Posterior vena cava (tissue), 2 donors: Measurements from ENCODE around the gene CHD1L. TPM values are rescaled to one million over a fixed set of nuclear protein-coding genes. Genes with fewer than 3 reads are reported as not detected.
"Not testable (repeated sequence)": the region's sequence is repeated elsewhere in the genome, so short reads cannot be mapped to it uniquely, and the experiment has no call there.

Experiments used
- DNase-seq: peaks from one replicate; pipeline ENCODE4 v3.0.0-alpha.2; 2020; ENCODE audit warnings: low spot score
- intact Hi-C, 2 donors: fragments of 100-400 bp; cut with DNase I; formaldehyde crosslinking; loops; one replicate each; pipeline versions ENCODE4 v1.14.1 to v1.14.2; 2022 to 2023
- total RNA-seq, 2 donors: library from RNA; stranded (reverse); fragmentation: NEBNext Ultra II Directional; extraction: Animal tissue kit (Norgen Biotek cat#: 25700); gene quantifications; one replicate each; pipeline ENCODE4 v1.2.1, GENCODE V29; 2021
- donor health status: DM: yes; HTN: yes; CAD: no.
- donor health status: DM: yes; HTN: yes; CAD: no.

Gene CHD1L
- total RNA-seq, 2 donors from 2014 or later = 36.4 to 38.9 TPM

DNA sequence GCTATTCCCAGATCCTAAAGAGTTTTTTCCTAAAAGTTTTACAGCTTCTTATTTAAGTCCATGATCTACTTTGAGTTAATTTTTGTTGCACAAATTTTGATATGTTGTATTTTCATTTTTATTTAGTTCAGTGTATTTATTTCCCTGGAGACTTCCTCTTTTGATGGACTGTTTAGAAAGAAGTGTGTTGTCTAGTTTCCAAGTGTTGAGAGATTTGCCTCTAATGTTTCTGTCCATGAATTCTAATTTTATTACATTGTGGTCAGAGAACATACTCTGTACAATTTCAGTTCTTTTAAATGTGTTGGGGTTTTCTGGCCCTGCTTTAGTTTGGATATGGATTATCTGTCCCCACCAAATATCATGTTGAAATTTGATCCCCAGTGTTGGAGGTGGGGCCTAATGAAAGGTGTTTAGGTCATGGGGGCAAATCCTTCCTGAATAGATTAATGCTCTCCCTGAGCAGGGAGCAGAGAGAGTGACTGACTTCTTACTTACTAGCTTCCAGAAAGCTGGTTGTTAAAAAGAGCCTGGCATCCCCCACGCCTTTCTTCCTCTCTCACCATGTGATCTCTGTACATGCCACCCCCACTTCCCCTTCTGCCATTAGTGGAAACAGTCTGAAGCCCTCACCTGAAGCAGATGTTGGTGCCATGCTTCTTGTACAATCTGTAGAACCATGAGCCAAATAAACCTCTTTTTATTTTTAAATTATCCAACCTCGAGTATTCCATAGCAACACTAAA lies 4.6 kb downstream of the CHD1L start:
- DNase-seq = no peak
- intact Hi-C loops = no loop called here

DNA sequence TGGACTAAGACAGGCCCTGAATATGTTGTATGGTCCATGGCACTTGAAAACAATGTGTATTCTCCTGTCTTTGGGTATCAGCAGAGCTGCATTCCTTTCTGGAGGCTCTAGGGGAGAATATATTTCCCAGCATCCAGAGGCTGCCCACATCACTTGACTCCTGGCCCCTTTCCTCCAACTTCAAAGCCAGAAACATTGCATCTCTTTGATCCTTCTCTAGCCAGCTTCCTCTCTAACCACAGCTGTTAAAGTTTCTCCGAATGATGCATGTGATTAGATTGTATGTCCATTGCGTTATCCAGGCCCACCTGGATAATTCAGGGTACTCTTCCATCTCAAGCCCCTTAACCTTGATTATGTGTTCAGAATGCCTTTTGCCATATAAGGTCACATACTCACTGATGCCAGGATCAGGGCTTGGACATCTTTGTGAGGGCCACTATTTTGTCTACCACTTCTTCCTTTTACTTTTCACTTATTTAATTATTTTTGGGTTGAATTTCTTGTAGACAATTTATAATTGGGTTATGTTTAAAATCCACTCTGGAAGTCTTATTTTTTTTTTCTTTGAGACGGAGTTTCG lies 5.3 kb downstream of the CHD1L start:
- DNase-seq = no peak
- intact Hi-C loops = no loop called here

GRCh38 chr1:147252540-147252939 lies 10.1 kb downstream of the CHD1L start:
- intact Hi-C loops = no loop called here

DNA sequence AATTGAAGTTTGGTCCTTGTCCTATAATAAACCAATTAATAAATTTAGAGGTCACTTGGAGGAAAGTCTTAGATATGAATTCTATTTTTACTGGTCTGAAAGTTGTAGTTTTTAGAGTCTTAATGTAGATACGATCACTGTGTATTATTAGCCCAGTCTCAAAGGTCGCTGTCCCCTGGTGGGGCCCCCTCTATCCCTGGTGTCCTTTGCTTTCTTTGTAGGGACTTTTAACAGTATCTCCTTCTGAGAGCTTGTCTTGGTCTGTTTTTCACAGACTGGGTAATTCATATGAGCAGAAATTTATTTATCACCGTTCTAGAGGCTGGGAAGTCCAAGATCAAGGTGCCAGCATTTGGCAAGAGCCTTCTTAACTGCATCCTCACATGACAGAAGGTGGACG lies 18.5 kb downstream of the CHD1L start:
- intact Hi-C loops = no loop called here
- no peak for DNase-seq

More at GRCh38 chr1:147252540-147252939, 10.1 kb downstream of the CHD1L start:
- DNase-seq = no peak

DNA sequence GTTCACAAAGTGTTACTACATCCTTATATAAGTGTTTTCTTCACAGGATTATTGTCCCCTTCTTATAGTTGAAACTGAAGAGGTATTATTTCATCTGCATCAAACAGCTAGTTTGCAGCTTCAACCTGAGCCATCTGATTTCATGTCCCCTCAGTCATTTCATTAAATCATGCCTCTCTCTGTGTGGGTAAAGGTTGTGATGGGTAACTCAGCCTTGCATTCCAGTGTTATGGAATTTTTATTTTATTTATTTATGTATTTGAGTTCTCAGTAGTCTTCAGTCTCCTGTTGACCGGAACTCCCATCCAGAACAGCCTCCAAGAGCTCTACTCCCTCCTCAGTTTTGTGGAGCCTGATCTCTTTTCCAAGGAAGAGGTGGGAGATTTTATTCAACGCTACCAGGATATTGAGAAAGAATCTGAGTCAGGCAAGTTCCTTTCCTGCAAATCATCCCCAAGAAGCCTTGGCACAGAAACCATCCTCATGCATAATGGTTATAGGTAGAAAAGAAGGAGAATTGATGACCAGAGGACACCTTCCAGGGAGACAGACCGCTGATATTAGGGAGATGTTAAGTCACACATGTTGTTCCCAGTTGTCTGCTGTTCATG lies 21.8 kb downstream of the CHD1L start:
- intact Hi-C loops = no loop called here
- DNase-seq = no peak

DNA sequence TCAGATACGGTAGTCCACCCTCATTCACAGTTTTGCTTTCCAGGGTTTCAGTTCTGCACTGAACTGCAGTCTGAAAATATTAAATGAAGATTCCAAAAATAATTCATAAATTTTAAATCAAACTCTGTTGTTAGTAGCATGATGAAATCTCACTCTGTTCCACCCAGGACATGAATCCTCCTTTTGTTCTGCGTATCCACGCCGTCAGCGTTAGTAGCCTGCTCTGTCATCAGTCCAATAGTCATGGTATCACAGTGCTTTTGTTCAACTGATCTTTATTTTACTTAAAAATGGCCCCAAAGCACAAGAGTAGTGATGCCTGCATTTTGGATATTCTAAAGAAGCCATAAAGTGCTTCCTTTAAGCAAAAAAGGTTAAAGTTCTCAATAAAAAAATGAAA lies 23.9 kb downstream of the CHD1L start:
- intact Hi-C loops = no loop called here

GRCh38 chr1:147267711-147268110 lies 25.2 kb downstream of the CHD1L start:
- DNase-seq = no peak
- intact Hi-C loops = no loop called here

More for the DNA sequence above, 23.9 kb downstream of the CHD1L start:
- no peak for DNase-seq

GRCh38 chr1:147270721-147271120 lies 28.2 kb downstream of the CHD1L start:
- no peak for DNase-seq
- intact Hi-C loops = no loop called here

GRCh38 chr1:147272042-147272441 lies 29.6 kb downstream of the CHD1L start:
- intact Hi-C loops = no loop called here
- DNase-seq = no peak

GRCh38 chr1:147273409-147274336 lies 31.2 kb downstream of the CHD1L start:
- intact Hi-C loops = no loop called here
- no peak for DNase-seq

GRCh38 chr1:147281950-147282349 lies 39.5 kb downstream of the CHD1L start:
- no peak for DNase-seq
- intact Hi-C loops = no loop called here

GRCh38 chr1:147283011-147283410 lies 40.5 kb downstream of the CHD1L start:
- intact Hi-C loops = no loop called here
- no peak for DNase-seq

DNA sequence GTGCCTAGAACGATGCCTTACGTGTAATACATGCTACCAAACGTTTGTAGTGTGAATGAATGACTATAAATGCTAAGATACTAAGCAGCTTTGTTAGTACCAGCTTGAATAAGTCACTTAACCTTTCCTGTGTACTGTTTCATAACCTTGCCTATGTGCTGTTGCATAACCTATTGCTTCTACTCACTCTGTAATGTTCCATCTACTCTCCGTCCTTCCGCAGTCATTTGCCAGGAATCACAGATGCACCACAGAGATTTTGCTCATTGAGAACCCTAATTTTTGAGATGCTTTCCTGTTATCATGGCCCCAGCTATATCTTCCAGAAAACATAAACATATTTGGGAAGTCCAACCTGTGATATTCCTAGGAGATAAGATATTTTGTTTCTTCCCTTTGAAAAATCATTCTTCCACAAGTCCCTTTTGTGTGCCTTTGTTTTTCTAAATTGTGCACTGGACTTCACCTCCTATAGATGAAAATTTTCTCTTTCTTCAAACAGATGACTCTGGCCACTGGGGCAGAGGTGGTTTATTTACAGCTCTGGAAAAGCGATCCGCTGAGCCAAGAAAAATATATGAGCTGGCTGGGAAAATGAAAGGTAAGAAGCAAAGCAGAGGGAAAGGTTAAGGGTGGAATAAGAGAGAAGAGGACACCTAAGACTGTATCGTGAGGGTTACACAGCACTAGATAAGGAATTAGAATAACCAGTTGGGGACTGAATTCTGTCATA lies 44.8 kb downstream of the CHD1L start:
- no peak for DNase-seq
- intact Hi-C loops = no loop called here

GRCh38 chr1:147292012-147292411 lies 49.5 kb downstream of the CHD1L start:
- intact Hi-C loops = no loop called here

DNA sequence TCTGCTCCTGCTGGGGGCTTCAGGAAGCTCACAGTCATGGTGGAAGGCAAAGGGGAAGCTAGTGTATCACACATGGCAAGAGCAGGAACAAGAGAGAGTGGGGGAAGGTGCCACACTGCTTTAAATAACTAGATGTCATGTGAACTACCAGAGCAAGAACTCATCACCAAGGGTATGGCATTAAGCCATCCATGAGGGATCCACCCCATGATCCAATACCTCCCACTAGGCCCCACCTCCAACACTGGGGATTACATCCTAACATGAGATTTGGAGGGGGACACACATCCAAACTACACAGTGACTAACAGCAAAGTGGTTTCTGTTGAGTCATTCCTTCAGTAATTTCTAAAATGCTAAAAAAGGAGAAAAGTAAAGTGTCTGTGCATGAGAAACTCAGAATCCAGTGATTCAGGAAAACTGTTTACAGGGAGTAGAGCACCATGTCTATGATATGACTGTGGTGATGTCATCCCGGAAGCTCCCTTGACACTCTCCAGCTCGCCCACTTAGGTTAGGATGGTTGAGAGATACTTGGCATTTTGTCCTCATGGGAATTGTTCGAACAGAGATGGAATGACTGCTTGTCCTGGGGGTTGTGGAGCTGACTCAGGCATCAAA lies 50.3 kb downstream of the CHD1L start:
- DNase-seq = no peak
- intact Hi-C loops = no loop called here

More at GRCh38 chr1:147292012-147292411, 49.5 kb downstream of the CHD1L start:
- DNase-seq = no peak

- intact Hi-C loops = no loop called here
- DNase-seq = no peak
Observed at GRCh38 chr1:147297438-147297837, 55.0 kb downstream of the CHD1L start.

DNA sequence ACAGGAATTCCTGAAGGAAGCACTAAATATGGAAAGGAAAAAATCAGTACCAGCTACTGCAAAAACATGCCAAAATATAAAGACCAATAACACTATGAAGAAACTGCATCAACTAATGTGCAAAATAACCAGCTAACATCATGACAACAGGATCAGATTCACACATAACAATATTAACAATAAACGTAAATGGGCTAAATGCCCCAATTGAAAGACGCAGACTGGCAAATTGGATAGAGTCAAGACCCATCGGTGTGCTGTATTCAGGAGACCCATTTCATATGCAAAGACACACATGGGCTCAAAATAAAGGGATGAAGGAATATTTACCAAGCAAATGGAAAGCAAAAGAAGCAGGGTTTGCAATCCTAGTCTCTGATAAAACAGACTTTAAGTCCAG lies 63.3 kb downstream of the CHD1L start:
- DNase-seq, intact Hi-C loops: not testable (repeated sequence)

GRCh38 chr1:147316968-147317367 lies 74.5 kb downstream of the CHD1L start:
- DNase-seq = no peak
- intact Hi-C loops = no loop called here
